Mammary epithelial cell (primary cell): ENCODE measurements around the gene NRIP3.

ENCODE experiments used
- EZH2 ChIP-seq: IDR thresholded peaks from 2 replicates; pipeline ENCODE4 v1.6.1; 2012; ENCODE audit warnings: low read length, inconsistent platforms, borderline replicate concordance
- TF ChIP-seq, protein P1 (sequence below), 2 donors: IDR thresholded peaks in 1 of 2; conservative IDR thresholded peaks in 1 of 2; 2 replicates each; pipeline ENCODE4 v1.5.1; 2011 to 2012; ENCODE audit warnings: inconsistent platforms in 2 of 2, low read length in 2 of 2, mild to moderate bottlenecking in 2 of 2, control low read depth in 1 of 2, low read depth in 1 of 2; ENCODE audit not compliant: insufficient read depth in 1 of 2; ENCODE audit errors: extremely low read depth in 1 of 2

DNA sequence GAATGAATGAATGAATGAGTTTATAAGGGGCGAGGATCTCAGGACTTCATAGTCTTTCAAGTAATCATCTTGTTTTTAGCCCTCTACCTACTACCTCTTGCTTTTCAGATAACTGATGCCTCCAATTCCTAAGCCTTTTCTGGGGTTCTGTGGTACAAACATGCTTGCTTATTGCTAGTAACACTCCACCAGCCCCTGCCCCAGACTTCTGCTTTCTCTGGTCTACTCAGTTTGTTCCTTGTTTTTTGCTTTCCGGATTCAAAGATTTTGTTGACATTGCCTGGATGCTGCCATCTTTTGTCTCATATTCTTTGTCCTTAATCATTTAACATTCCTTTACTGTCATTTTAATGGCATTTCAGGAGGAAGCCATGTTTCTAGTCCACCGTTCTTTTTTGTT is 30.7 kb downstream of the NRIP3 start:
- TF ChIP-seq, protein P1, sequence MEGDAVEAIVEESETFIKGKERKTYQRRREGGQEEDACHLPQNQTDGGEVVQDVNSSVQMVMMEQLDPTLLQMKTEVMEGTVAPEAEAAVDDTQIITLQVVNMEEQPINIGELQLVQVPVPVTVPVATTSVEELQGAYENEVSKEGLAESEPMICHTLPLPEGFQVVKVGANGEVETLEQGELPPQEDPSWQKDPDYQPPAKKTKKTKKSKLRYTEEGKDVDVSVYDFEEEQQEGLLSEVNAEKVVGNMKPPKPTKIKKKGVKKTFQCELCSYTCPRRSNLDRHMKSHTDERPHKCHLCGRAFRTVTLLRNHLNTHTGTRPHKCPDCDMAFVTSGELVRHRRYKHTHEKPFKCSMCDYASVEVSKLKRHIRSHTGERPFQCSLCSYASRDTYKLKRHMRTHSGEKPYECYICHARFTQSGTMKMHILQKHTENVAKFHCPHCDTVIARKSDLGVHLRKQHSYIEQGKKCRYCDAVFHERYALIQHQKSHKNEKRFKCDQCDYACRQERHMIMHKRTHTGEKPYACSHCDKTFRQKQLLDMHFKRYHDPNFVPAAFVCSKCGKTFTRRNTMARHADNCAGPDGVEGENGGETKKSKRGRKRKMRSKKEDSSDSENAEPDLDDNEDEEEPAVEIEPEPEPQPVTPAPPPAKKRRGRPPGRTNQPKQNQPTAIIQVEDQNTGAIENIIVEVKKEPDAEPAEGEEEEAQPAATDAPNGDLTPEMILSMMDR (conservative IDR thresholded peaks at IDR 0.05 in 1 of 2, IDR thresholded peaks at IDR 0.05 in 1 of 2; ENCODE audit: extremely low read depth in 1 of 2, insufficient read depth in 1 of 2, low read depth in 1 of 2, low read length in 2 of 2), result no peak
- no peak for TF ChIP-seq EZH2
